Measurements from ENCODE around the gene SLC45A3. TPM values are rescaled to one million over a fixed set of nuclear protein-coding genes. Genes with fewer than 3 reads are reported as not detected.
A peak's percentile ranks its signal among the peaks of the same experiment; 100 is the strongest.

The SLC45A3 gene
- total and polyA plus RNA-seq, 4 donors, result 5.3 to 9.9 (median 5.7) TPM

- Histone ChIP-seq H3K27ac (ENCODE audit: low read depth in 1 of 2, low read length in 2 of 2) (peak overlapping the region; percentile 94 to 99), H3K9me3 (ENCODE audit: control insufficient read depth in 4 of 4, low read length in 3 of 4) (no peaks in the 10 kb centered on the region), H3K27me3 (ENCODE audit: control insufficient read depth in 4 of 4, insufficient read depth in 4 of 4, low read length in 3 of 4) (no peaks in the 10 kb centered on the region), H3K9ac (ENCODE audit: low read depth in 1 of 2, low read length in 2 of 2) (peak overlapping the region; percentile 85 to 98), H3K4me3 (ENCODE audit: low read depth in 1 of 3, low read length in 3 of 3) (peak overlapping the region in 2 of 3 donors; percentile 81 to 92), H3K36me3 (ENCODE audit: control insufficient read depth in 4 of 4, insufficient read depth in 3 of 4, low read depth in 1 of 4, low read length in 3 of 4) (no peaks in the 10 kb centered on the region), H3K4me1 (ENCODE audit: control insufficient read depth in 4 of 4, insufficient read depth in 4 of 4, low read length in 3 of 4) (peaks cover 0 to 26% (median 21%) of the 10 kb centered on the region in 4 donors)
- WGBS, result 43% methylated on average over 3 of the region's 3 CpGs
- DNase-seq (ENCODE audit: low spot score), result no peak
- TF ChIP-seq FOXA1 (IDR thresholded peaks at IDR 0.05) (no peak), SP1 (IDR thresholded peaks at IDR 0.05) (no peak), NR2F2 (IDR thresholded peaks at IDR 0.05) (no peak), CTCF (IDR thresholded peaks at IDR 0.05; ENCODE audit: low read depth, low read length, missing input control) (no peak), EGR1 (IDR thresholded peaks at IDR 0.05; ENCODE audit: low read depth in 2 of 2) (no peak), RXRA (IDR thresholded peaks at IDR 0.05) (no peak), JUND (IDR thresholded peaks at IDR 0.05) (no peak), ZBTB33 (IDR thresholded peaks at IDR 0.05) (no peak), TAF1 (conservative IDR thresholded peaks at IDR 0.05) (no peak), RAD21 (IDR thresholded peaks at IDR 0.05) (no peak), ATF3 (IDR thresholded peaks at IDR 0.05) (no peak), REST (IDR thresholded peaks at IDR 0.05) (no peak), GABPA (IDR thresholded peaks at IDR 0.05 in 1 of 2, conservative IDR thresholded peaks at IDR 0.05 in 1 of 2) (no peak), MAX (IDR thresholded peaks at IDR 0.05) (no peak)
Measured at GRCh38 chr1:205632669-205633169, 47.6 kb downstream of the SLC45A3 start.

All from liver (tissue), 9 donors.